HG02610 (cell line): ENCODE results near the gene CYB5B.
A peak's percentile ranks its signal among the peaks of the same experiment; 100 is the strongest.

Experiments used
- ATAC-seq: cut with Tn5 transposase; IDR thresholded peaks from one replicate; pipeline ENCODE4 v1.9.1; 2021; ENCODE audit warnings: mild to moderate bottlenecking, moderate library complexity; ENCODE audit not compliant: unreplicated experiment

The CYB5B gene

GRCh38 chr16:69424053-69424934 is at the start of gene CYB5B:
CYB5B (plus strand) TSS chr16:69424619; CDS start chr16:69424684, 65 bp downstream.
- peak; percentile 97 for ATAC-seq

- ATAC-seq = no peak
These were observed 47.9 kb upstream of the CYB5B start for GRCh38 chr16:69376393-69377059.

DNA sequence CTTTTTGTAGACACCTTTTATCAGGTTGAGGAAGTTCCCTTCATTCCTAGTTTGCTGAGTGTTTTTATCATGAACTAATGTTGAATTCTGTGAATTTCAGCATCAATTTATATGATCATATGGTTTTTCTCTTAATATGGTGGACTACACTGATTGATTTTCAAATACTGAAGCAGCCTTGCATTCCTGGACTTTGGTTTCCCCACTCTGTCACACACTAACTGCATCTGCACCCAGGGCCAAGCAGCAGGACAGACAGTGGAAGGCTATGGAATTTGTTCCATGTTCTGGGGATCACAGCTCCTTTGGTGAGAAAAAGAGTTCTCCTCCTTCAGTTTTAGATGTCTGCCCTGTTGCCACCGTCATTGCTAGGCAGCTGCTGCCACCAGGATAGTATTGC is 46.4 kb upstream of the CYB5B start:
- ATAC-seq = no peak

GRCh38 chr16:69378760-69379159 is 45.7 kb upstream of the CYB5B start:
- no peak for ATAC-seq

DNA sequence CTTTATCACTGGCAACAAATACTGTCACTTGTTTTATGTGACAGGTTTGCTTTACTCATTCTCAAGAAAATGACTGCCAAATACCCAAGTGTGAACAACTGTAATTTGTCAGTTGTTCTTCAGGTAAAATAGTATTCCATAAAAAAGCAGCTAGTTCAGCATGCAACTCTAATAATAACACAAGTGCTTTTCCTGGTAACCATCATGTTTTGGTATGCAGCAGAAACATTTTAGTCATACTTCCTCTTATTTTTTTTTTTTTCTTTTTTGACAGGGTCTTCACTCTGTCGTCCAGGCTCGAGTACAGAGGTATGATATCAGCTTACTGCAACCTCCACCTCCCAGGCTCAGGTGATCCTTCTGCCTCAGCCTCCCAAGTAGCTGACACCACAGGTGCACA is 43.2 kb upstream of the CYB5B start:
- no peak for ATAC-seq

GRCh38 chr16:69382421-69382820 is 42.0 kb upstream of the CYB5B start:
- no peak for ATAC-seq

- ATAC-seq = no peak
These were observed 39.4 kb upstream of the CYB5B start for GRCh38 chr16:69384974-69385373.

- no peak for ATAC-seq
These were observed 37.8 kb upstream of the CYB5B start for GRCh38 chr16:69386596-69386995.

- ATAC-seq = no peak
These were observed 30.2 kb upstream of the CYB5B start for GRCh38 chr16:69393898-69394849.

GRCh38 chr16:69395859-69396186 is 28.6 kb upstream of the CYB5B start:
- no peak for ATAC-seq

- ATAC-seq = no peak
These were observed 28.0 kb upstream of the CYB5B start for GRCh38 chr16:69396187-69397061.

DNA sequence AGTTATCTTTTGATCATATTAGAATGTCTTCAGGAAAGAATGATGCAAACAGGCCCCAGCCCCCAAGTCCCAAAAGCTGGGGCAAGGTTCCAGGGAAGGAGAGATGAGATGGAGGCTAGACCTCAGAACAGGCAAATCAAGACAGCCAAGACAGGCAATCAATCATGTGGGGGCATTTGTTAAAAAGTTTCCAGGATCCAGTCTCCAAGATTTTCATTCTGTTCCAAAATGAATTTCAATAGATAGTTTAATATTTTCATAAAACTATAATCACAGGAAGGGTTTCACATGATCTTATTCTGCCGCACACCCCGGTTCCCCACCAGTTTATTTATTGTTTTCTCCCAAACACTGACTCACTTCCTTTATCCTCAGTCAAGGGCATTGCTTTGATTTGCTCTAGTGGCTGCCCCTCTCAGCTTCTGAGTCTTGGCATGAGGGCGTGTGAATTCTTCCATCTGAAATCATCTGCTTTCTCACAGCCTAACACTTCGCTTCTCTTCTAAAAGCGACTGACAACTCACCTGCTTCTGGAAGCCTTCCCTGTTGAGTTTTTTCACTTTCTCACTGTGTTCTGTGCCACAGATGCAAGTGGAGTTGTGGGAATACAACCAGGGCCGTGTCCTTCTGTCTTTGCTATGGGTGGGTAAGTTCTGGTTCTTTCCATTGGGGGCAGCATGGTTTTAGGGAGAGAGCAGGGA is 26.4 kb upstream of the CYB5B start:
- ATAC-seq = no peak

DNA sequence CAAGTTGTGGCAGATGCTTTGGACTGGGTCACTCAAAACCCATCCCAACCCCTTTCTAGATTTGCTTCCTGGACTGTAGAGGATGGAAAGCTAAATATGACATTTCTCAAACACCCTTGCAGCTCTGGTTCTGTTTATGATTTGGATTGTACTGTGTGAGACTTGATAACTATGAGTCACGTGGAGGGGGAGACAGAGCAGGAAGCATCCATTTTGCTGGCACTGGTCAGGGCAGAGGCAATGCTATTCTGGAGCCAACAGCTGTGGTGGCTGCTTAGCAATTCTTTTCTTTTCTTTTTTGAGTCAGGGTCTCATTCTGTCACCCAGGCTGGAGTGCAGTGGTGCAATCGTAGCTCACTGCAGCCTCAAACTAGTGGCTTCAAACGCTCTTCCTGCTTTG is 25.1 kb upstream of the CYB5B start:
- no peak for ATAC-seq

GRCh38 chr16:69402439-69402838 is 22.0 kb upstream of the CYB5B start:
- ATAC-seq = no peak

GRCh38 chr16:69404275-69404805 is 20.1 kb upstream of the CYB5B start:
- no peak for ATAC-seq

- no peak for ATAC-seq
These were observed 19.1 kb upstream of the CYB5B start for GRCh38 chr16:69405326-69405725.

DNA sequence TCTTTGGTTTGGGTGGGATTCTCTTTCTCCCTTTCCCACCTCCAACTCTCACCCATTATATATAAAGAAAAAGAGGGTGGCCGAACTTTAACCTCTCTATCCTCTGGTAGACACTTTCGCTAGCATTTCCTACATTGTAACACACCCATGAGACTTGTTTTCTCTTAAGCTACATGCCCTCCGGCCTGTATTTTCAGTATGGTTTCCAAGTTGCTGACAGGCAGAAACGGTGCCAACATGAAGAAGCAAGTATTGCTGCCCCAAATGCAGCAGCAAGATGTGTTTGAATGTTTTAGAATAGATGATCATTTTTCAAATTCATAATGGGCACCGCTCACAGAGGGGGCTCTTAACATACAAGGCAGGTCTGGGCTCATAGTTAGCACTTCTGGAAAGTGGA is 18.7 kb upstream of the CYB5B start:
- ATAC-seq = no peak

- no peak for ATAC-seq
These were observed 17.6 kb upstream of the CYB5B start for GRCh38 chr16:69406780-69407331.

- ATAC-seq = no peak
These were observed 16.6 kb upstream of the CYB5B start for GRCh38 chr16:69407702-69408323.
